HFF-Myc (cell line): Measurements from ENCODE around the gene KCNH1.

ENCODE experiments used
- DNase-seq: peaks from one replicate; pipeline ENCODE4 v3.0.0-alpha.2; 2011; ENCODE audit warnings: low read depth; ENCODE audit errors: extremely low read depth
- H3K4me3 ChIP-seq: replicated peaks from 2 replicates; pipeline ENCODE4 v1.5.1; 2011; ENCODE audit warnings: low read depth, mild to moderate bottlenecking, control low read depth, low read length
- CTCF ChIP-seq: IDR thresholded peaks from 2 replicates; pipeline ENCODE4 v1.5.1; 2012; ENCODE audit warnings: mild to moderate bottlenecking, low read depth, low read length, control low read depth; ENCODE audit errors: missing control alignments

KCNH1 gene

GRCh38 chr1:210801501-210801900, 332.4 kb downstream of the KCNH1 start:
- TF ChIP-seq CTCF: no peak
- H3K4me3 ChIP-seq: no peak overlapping the region
- no peak for DNase-seq

GRCh38 chr1:210800756-210801155, 333.2 kb downstream of the KCNH1 start:
- no peak for DNase-seq
- TF ChIP-seq CTCF: no peak
- H3K4me3 ChIP-seq: no peak overlapping the region

GRCh38 chr1:210800301-210800700, 333.6 kb downstream of the KCNH1 start:
- TF ChIP-seq CTCF: no peak
- no peak overlapping the region for H3K4me3 ChIP-seq
- DNase-seq: no peak

DNA sequence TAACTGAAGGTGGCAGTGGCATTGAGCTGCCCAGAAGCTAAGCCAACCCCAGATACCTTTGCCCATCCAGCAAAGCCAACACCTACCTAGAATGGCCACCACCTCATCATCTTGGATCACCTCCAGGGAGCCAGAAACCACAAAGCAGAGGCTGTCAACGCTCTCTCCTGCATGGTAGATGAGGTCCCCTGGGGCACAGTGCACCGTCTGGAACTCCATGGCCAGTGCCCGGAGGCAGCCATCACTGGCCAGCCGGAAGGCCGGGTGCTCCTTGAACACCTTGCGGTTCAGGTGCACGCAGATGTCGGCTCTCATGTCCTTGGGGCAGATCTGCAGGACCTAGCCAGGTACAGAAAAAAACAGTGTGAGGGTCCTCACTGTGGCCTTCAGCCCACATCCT, 336.5 kb downstream of the KCNH1 start:
- TF ChIP-seq CTCF: no peak
- no peak for DNase-seq
- no peak overlapping the region for H3K4me3 ChIP-seq

DNA sequence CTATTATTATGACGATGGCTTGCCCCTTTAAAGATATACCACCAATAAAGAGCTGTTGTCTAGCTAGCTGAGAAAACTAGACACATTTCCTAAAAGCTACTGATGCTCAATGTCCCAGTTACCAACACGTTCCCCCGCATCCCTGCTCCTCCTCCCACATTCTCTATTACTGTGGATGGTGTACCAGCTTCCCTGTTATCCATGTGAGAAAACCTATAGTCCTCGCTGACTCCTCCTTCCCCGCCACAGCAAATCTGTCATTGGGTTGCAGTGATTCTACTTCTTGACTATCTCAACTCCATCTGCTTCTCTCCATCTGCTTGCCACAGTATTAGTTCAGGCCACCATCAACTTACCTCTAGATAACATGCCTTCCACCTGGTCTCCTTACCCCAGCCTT, 337.5 kb downstream of the KCNH1 start:
- no peak overlapping the region for H3K4me3 ChIP-seq
- TF ChIP-seq CTCF: no peak

DNA sequence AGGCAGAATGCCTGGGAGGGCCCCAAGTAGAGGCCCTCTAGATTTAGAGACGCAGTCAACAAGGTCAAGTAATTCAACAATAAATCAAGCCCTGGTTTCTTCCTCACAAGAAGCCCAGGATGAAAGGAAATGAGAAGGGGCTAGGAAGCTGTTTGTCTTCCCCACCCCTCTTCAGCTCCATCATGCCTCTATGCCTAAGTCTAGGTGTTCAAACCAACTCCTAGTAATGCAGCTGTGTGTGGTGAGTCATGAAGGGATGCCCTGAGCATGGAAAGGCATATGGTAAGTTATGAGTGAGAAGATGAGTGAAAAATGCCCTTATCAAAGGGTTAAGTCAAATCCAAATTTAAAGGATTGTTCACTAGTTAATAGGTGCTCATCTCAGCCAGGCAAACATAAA, 339.5 kb downstream of the KCNH1 start:
- no peak overlapping the region for H3K4me3 ChIP-seq
- DNase-seq: no peak
- TF ChIP-seq CTCF: no peak

More for the DNA sequence above, 337.5 kb downstream of the KCNH1 start:
- no peak for DNase-seq
